ENCODE results near the gene DRC7.

GRCh38 chr16:57711993-57712392 lies 17.4 kb downstream of the DRC7 start:
- TF ChIP-seq CTCF (IDR thresholded peaks at IDR 0.05) (no peak), POLR2A (IDR thresholded peaks at IDR 0.05) (no peak)

Data from esophagus squamous epithelium (tissue), 4 donors.